Measurements from ENCODE around the gene TMOD1.

- TF ChIP-seq CTCF (IDR thresholded peaks at IDR 0.05) (no peak), MAX (CRISPR knock-in tag; IDR thresholded peaks at IDR 0.05) (no peak; the same call in 1 of the 2 replicates), ATF3 (CRISPR knock-in tag; conservative IDR thresholded peaks at IDR 0.05) (no peak), CBFB (CRISPR knock-in tag; IDR thresholded peaks at IDR 0.05; ENCODE audit: low read depth) (no peak), HMGXB4 (CRISPR knock-in tag; IDR thresholded peaks at IDR 0.05) (no peak), USF2 (CRISPR knock-in tag; IDR thresholded peaks at IDR 0.05) (no peak), RELA (CRISPR knock-in tag; IDR thresholded peaks at IDR 0.05; ENCODE audit: borderline replicate concordance) (no peak), PRDM15 (CRISPR knock-in tag; IDR thresholded peaks at IDR 0.05) (no peak), SP1 (CRISPR knock-in tag; conservative IDR thresholded peaks at IDR 0.05) (no peak), ATF1 (CRISPR knock-in tag; IDR thresholded peaks at IDR 0.05) (no peak), CREB1 (CRISPR knock-in tag; IDR thresholded peaks at IDR 0.05) (no peak), SMAD4 (CRISPR knock-in tag; IDR thresholded peaks at IDR 0.05) (no peak)
These were observed 26.4 kb downstream of the TMOD1 start for GRCh38 chr9:97527626-97528528.

Measured in WTC11 (cell line).